ENCODE measurements around the gene SLC44A3.
"Not testable (repeated sequence)": the region's sequence is repeated elsewhere in the genome, so short reads cannot be mapped to it uniquely, and the experiment has no call there.

Gene SLC44A3

GRCh38 chr1:94803106-94803505 is 17.1 kb upstream of the SLC44A3 start:
- no peak for DNase-seq

- no peak for DNase-seq
These were observed 16.4 kb upstream of the SLC44A3 start for GRCh38 chr1:94803517-94804441.

- DNase-seq = no peak
These were observed 15.7 kb upstream of the SLC44A3 start for GRCh38 chr1:94804442-94804837.

GRCh38 chr1:94805912-94806311 is 14.2 kb upstream of the SLC44A3 start:
- DNase-seq = peak; percentile 47

GRCh38 chr1:94806441-94806871 is 13.7 kb upstream of the SLC44A3 start:
- no peak for DNase-seq

GRCh38 chr1:94807742-94808491 is 12.2 kb upstream of the SLC44A3 start:
- DNase-seq = no peak

- DNase-seq = no peak
These were observed 11.5 kb upstream of the SLC44A3 start for GRCh38 chr1:94808669-94809068.

GRCh38 chr1:94812985-94813384 is 7.2 kb upstream of the SLC44A3 start:
- DNase-seq = no peak

GRCh38 chr1:94816030-94816429 is 4.1 kb upstream of the SLC44A3 start:
- DNase-seq = no peak

- no peak for DNase-seq
These were observed 2.4 kb upstream of the SLC44A3 start for GRCh38 chr1:94817712-94818111.

GRCh38 chr1:94819238-94819944 is 766 bp upstream of the SLC44A3 start:
- no peak for DNase-seq

GRCh38 chr1:94820936-94821335 is 779 bp downstream of the SLC44A3 start:
- DNase-seq = no peak

- no peak for DNase-seq
These were observed 1.6 kb downstream of the SLC44A3 start for GRCh38 chr1:94821636-94822305.

- DNase-seq = no peak
These were observed 3.0 kb downstream of the SLC44A3 start for GRCh38 chr1:94823116-94823515.

- DNase-seq = no peak
These were observed 5.8 kb downstream of the SLC44A3 start for GRCh38 chr1:94825936-94826335.

GRCh38 chr1:94827434-94827833 is 7.3 kb downstream of the SLC44A3 start:
- DNase-seq = no peak

- no peak for DNase-seq
These were observed 8.1 kb downstream of the SLC44A3 start for GRCh38 chr1:94828251-94828650.

GRCh38 chr1:94831641-94832040 is 11.5 kb downstream of the SLC44A3 start:
- DNase-seq = peak; percentile 46

GRCh38 chr1:94832446-94832845 is 12.3 kb downstream of the SLC44A3 start:
- no peak for DNase-seq

GRCh38 chr1:94832931-94833585 is 12.9 kb downstream of the SLC44A3 start:
- DNase-seq = no peak

GRCh38 chr1:94836891-94837290 is 16.7 kb downstream of the SLC44A3 start:
- DNase-seq = no peak

- DNase-seq = not testable (repeated sequence)
These were observed 20.2 kb downstream of the SLC44A3 start for GRCh38 chr1:94840381-94840780.

Data from RPMI8226 (cell line).